Smooth muscle cell (in vitro differentiated cells): ENCODE measurements around the gene ZNF407. TPM values are rescaled to one million over a fixed set of nuclear protein-coding genes. Genes with fewer than 3 reads are reported as not detected.

Experiments used
- DNase-seq: peaks from one replicate; lab custom pipeline; 2025; ENCODE audit not compliant: unreplicated experiment; lab: John Stamatoyannopoulos, UW
- H2AFZ ChIP-seq: fragments of 200-600 bp; sonication (generic); 2 replicates; pipeline ENCODE4 v1.6.0; 2016; ENCODE audit warnings: antibody characterized with exemption, low read depth, mild to moderate bottlenecking
- H3F3A ChIP-seq: fragments of 200-600 bp; sonication (generic); 2 replicates; pipeline ENCODE4 v1.6.0; 2017; ENCODE audit warnings: antibody characterized with exemption, low read depth
- H3K27ac ChIP-seq: fragments of 200-600 bp; sonication (generic); 2 replicates; pipeline ENCODE4 v1.5.1; 2016; ENCODE audit warnings: low read depth, mild to moderate bottlenecking
- H3K27me3 ChIP-seq: fragments of 200-600 bp; sonication (generic); 2 replicates; pipeline ENCODE4 v1.6.1; 2016; ENCODE audit warnings: low read depth, mild to moderate bottlenecking
- H3K36me3 ChIP-seq: fragments of 200-600 bp; sonication (generic); 2 replicates; pipeline ENCODE4 v1.5.1; 2016; ENCODE audit warnings: low read depth
- H3K4me1 ChIP-seq: fragments of 200-600 bp; sonication (generic); 2 replicates; pipeline ENCODE4 v1.5.1; 2016; ENCODE audit warnings: low read depth
- H3K4me2 ChIP-seq: fragments of 200-600 bp; sonication (generic); 2 replicates; pipeline ENCODE4 v1.6.0; 2016; ENCODE audit warnings: mild to moderate bottlenecking
- H3K4me3 ChIP-seq: fragments of 200-600 bp; sonication (generic); 2 replicates; pipeline ENCODE4 v1.5.1; 2016; ENCODE audit warnings: mild to moderate bottlenecking
- H3K79me2 ChIP-seq: fragments of 200-600 bp; sonication (generic); 2 replicates; pipeline ENCODE4 v1.6.0; 2016; ENCODE audit warnings: low read depth, mild to moderate bottlenecking
- H3K9ac ChIP-seq: fragments of 200-600 bp; sonication (generic); 2 replicates; pipeline ENCODE4 v1.6.0; 2016; ENCODE audit warnings: low read depth
- H3K9me3 ChIP-seq: fragments of 200-600 bp; sonication (generic); replicated peaks from 2 replicates; pipeline ENCODE4 v1.5.1; 2016; ENCODE audit warnings: low read depth
- H4K20me1 ChIP-seq: fragments of 200-600 bp; sonication (generic); 2 replicates; pipeline ENCODE4 v1.6.0; 2016; ENCODE audit warnings: low read depth
- WGBS: methylation state at CpG from one replicate; pipeline ENCODE4 v1.1.7; 2016; ENCODE audit warnings: low lambda C conversion rate; 5-methylcytosine and 5-hydroxymethylcytosine counted together
- polyA plus RNA-seq: library from polyadenylated mRNA; unstranded; fragments of >200 nt; fragmentation: Nextera tagmentation; extraction: Ambion mirVana; gene quantifications from 2 replicates; pipeline ENCODE4 v1.2.1, GENCODE V29; 2016
- total RNA-seq: library from RNA; depleted of rRNA; stranded (reverse); fragments of >200 nt; gene quantifications from 2 replicates; pipeline ENCODE4 v1.2.3, GENCODE V29; 2014
- TF ChIP-seq, protein P1 (sequence below): fragments of 200-600 bp; sonication (generic); IDR thresholded peaks from 2 replicates; pipeline ENCODE4 v1.5.1; 2017; ENCODE audit warnings: borderline replicate concordance, mild to moderate bottlenecking, antibody characterized with exemption; ENCODE audit not compliant: insufficient read depth, poor library complexity, severe bottlenecking

ZNF407 gene
- total and polyA plus RNA-seq, 2 experiments from 2014 or later = 4.5 to 11.5 TPM

DNA sequence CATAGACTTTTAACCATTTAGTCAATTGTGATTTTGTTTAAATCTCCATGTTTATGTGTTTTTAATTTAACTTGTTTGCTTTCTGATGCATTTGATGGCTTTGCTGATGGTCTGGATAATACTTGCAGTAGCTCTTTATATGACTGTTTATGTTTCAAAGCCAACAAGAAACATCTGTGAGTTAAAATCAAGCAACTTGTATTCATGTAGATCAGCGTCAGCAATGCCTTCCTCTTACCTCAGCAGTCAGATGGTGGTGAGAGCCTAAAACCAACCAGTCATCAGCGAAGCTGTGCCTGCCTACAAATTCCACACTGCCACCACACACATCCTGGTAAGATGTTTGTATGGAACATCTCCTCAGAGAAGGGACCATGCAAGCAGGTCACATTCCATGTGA is 379.4 kb downstream of the ZNF407 start:
- Histone ChIP-seq H3K36me3 (no peaks in the 10 kb centered on the region), H3K27ac (no peak overlapping the region), H3K4me2 (no peak overlapping the region), H4K20me1 (no peaks in the 10 kb centered on the region), H3K9me3 (no peaks in the 10 kb centered on the region), H3K4me1 (no peaks in the 10 kb centered on the region), H3K4me3 (no peak overlapping the region), H3K9ac (no peak overlapping the region), H2AFZ (no peak overlapping the region), H3F3A (no peaks in the 10 kb centered on the region), H3K79me2 (no peaks in the 10 kb centered on the region), H3K27me3 (no peaks in the 10 kb centered on the region)
- 73% methylated on average over 2 of the region's 2 CpGs for WGBS
- TF ChIP-seq, protein P1, sequence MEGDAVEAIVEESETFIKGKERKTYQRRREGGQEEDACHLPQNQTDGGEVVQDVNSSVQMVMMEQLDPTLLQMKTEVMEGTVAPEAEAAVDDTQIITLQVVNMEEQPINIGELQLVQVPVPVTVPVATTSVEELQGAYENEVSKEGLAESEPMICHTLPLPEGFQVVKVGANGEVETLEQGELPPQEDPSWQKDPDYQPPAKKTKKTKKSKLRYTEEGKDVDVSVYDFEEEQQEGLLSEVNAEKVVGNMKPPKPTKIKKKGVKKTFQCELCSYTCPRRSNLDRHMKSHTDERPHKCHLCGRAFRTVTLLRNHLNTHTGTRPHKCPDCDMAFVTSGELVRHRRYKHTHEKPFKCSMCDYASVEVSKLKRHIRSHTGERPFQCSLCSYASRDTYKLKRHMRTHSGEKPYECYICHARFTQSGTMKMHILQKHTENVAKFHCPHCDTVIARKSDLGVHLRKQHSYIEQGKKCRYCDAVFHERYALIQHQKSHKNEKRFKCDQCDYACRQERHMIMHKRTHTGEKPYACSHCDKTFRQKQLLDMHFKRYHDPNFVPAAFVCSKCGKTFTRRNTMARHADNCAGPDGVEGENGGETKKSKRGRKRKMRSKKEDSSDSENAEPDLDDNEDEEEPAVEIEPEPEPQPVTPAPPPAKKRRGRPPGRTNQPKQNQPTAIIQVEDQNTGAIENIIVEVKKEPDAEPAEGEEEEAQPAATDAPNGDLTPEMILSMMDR = no peak
- DNase-seq = no peak

DNA sequence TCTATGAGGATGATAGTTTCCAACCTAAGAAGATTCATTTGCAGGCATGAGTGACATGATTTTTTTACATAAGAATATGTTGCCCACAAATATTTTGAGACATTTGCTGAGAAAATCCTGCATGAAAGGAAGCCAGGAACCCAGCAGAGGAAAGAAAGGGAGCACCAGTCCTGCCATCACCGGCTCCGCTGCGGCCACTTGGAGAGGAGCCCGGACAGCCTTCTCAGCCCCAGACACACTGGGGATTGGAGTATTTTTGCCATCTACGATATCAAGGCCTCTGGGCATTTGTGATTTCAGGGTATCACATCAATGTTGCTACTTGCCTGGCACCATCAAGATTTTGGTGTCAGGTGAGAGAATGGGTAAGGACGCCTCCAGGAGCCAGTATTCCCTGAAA is 383.0 kb downstream of the ZNF407 start:
- no peak overlapping the region for H3K4me3 ChIP-seq
- no peaks in the 10 kb centered on the region for H3K4me1 ChIP-seq
- WGBS = over 99% methylated on average over 6 of the region's 6 CpGs
- no peaks in the 10 kb centered on the region for H4K20me1 ChIP-seq
- no peaks in the 10 kb centered on the region for H3K9me3 ChIP-seq
- H3K9ac ChIP-seq = no peak overlapping the region
- no peaks in the 10 kb centered on the region for H3F3A ChIP-seq
- no peak overlapping the region for H2AFZ ChIP-seq
- no peak overlapping the region for H3K27ac ChIP-seq
- no peak overlapping the region for H3K4me2 ChIP-seq
- TF ChIP-seq, protein P1 = no peak
- H3K79me2 ChIP-seq = no peaks in the 10 kb centered on the region
- no peak for DNase-seq
- no peaks in the 10 kb centered on the region for H3K27me3 ChIP-seq
- no peaks in the 10 kb centered on the region for H3K36me3 ChIP-seq

DNA sequence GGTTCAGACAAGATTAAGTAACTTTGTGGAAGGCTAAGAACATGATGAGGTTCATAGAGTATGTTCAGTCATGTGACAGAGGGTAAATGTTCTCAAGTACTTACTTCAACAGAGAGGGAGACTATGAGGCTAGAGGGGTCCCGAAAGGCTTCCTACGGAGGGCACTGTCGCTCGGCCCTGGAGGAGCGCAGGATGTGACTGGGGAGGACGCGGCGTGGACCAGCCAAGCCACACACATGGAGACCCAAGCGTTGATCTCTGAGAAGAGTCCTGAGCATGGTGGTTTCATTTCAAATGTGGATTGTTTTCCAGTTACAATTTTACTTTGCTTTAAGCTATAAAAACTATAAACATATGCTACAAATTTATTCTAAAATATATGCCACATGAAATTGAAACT is 383.8 kb downstream of the ZNF407 start:
- Histone ChIP-seq H3K4me2 (no peak overlapping the region), H3F3A (no peaks in the 10 kb centered on the region), H3K9me3 (no peaks in the 10 kb centered on the region), H3K4me3 (no peak overlapping the region), H3K27me3 (no peaks in the 10 kb centered on the region), H3K27ac (no peak overlapping the region), H3K36me3 (no peaks in the 10 kb centered on the region), H3K79me2 (no peaks in the 10 kb centered on the region), H4K20me1 (no peaks in the 10 kb centered on the region), H3K4me1 (no peaks in the 10 kb centered on the region), H2AFZ (no peak overlapping the region), H3K9ac (no peak overlapping the region)
- TF ChIP-seq, protein P1 = no peak
- DNase-seq = no peak
- 98% methylated on average over 9 of the region's 9 CpGs for WGBS

DNA sequence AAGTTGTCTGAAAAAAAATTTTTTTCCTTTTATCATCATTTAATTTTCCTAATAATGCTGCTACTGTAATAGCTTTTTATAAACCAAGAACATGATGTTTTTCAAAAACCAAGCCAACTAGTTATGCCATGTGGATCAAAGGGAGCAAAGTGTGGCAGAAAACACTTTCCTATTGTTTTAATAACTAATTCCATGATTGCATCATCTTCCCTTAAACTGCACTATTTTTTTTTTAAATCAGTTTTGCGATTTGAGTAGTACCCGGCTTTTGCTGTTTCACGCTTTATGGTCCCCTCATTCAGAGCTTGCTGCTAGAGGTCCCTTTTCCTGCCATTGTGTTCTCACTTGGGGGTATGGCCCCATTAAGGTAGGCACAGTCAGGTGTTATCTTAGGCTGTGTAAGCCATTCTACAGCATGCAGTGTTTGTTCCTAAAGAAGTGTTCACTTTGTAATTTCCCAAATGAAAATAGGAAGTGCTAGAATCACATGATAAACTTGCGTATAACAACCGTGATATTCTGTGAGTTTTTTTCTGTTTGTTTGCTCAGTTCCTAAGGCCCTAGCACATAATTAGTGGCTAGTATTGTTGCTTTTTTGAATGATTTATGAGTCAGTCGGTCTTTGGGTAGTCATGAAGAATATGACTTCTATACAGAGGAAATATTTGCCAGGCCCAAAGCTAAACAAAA is 385.4 kb downstream of the ZNF407 start:
- H3K27ac ChIP-seq = no peak overlapping the region
- H3F3A ChIP-seq = no peaks in the 10 kb centered on the region
- H3K4me3 ChIP-seq = no peak overlapping the region
- no peaks in the 10 kb centered on the region for H4K20me1 ChIP-seq
- H3K9ac ChIP-seq = no peak overlapping the region
- no peaks in the 10 kb centered on the region for H3K27me3 ChIP-seq
- no peaks in the 10 kb centered on the region for H3K9me3 ChIP-seq
- no peak overlapping the region for H3K4me2 ChIP-seq
- no peak overlapping the region for H2AFZ ChIP-seq
- TF ChIP-seq, protein P1 = no peak
- no peaks in the 10 kb centered on the region for H3K4me1 ChIP-seq
- H3K79me2 ChIP-seq = no peaks in the 10 kb centered on the region
- DNase-seq = no peak
- H3K36me3 ChIP-seq = no peaks in the 10 kb centered on the region
- 91% methylated on average over 6 of the region's 6 CpGs for WGBS
